ENCODE data around the gene OR6N2. TPM values are rescaled to one million over a fixed set of nuclear protein-coding genes. Genes with fewer than 3 reads are reported as not detected.

Gene OR6N2, protein sequence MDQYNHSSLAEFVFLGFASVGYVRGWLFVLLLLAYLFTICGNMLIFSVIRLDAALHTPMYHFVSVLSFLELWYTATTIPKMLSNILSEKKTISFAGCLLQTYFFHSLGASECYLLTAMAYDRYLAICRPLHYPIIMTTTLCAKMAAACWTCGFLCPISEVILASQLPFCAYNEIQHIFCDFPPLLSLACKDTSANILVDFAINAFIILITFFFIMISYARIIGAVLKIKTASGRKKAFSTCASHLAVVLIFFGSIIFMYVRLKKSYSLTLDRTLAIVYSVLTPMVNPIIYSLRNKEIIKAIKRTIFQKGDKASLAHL
- total RNA-seq (not detected), polyA plus RNA-seq (ENCODE audit: insufficient read depth, low read depth, low replicate concordance) (not detected)
- long read RNA-seq, donor 1: 0 reads
- long read RNA-seq, donor 2: 0 reads
- long read RNA-seq, donor 3: 0 reads
- long read RNA-seq, donor 4: 0 reads
- long read RNA-seq, donor 5: 0 reads
- long read RNA-seq, donor 6: 0 reads
- long read RNA-seq, donor 7: 0 reads
- long read RNA-seq, donor 8: 0 reads
- long read RNA-seq, donor 9: 0 reads
- long read RNA-seq, donor 10: 0 reads

DNA sequence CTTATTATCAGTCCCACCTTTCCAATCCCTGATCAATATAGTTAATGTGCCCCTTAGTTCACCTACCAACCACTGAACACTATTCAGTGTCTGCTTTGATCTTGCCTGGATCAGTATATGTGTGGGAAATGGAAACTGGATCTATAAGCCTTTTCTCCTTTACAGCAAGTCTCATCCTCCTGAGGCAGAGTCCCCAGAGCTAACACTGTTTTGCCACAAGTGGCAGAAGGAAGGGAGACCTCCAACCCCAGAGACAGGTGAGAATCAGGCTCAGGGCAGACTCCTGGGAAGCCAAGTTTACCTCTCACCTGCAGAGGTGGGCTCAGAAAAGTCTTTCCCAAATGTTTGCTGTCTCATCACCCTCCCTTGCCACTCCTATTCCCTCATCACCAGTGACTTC, at the start of gene OR6N2:
Gene OR6N2, minus strand, starts transcription at position 101 of the 400 bp plus-strand sequence. CDS start 3,569 bp downstream, outside the sequence.
- no peak for DNase-seq

GRCh38 chr1:158830074-158830677, 49.2 kb upstream of the OR6N2 start:
- H3K4me1 ChIP-seq (ENCODE audit: control insufficient read depth in 2 of 3, insufficient read depth in 2 of 3, low read depth in 1 of 3, low read length in 3 of 3): no peaks in the 10 kb centered on the region
- DNase-seq (no peak), FAIRE-seq (no peak)
- H3K4me3 ChIP-seq (ENCODE audit: low read length in 3 of 3): no peak overlapping the region
- H3K9ac ChIP-seq (ENCODE audit: low read length in 3 of 3): no peak overlapping the region
- no peaks in the 10 kb centered on the region for H3K27me3 ChIP-seq (ENCODE audit: control insufficient read depth, insufficient read depth, low read length)
- H3K9me3 ChIP-seq (ENCODE audit: control insufficient read depth in 2 of 3, insufficient read depth in 1 of 3, low read length in 3 of 3): no peaks in the 10 kb centered on the region
- no peak for TF ChIP-seq CTCF (IDR thresholded peaks at IDR 0.05; ENCODE audit: borderline replicate concordance, extremely low read depth, insufficient read depth)
- no peaks in the 10 kb centered on the region for H3K36me3 ChIP-seq (ENCODE audit: control insufficient read depth in 2 of 3, insufficient read depth in 3 of 3, low read length in 3 of 3)
- intact Hi-C loops (cut with DNase I): no loop called here
- H3K27ac ChIP-seq (ENCODE audit: low read depth in 2 of 2, low read length in 2 of 2): peak overlapping the region in 1 of 2 donors; percentile 75

More for the DNA sequence above, at the start of gene OR6N2:
- H3K4me1 ChIP-seq (ENCODE audit: control insufficient read depth in 2 of 3, insufficient read depth in 2 of 3, low read depth in 1 of 3, low read length in 3 of 3): no peaks in the 10 kb centered on the region
- intact Hi-C loops (cut with DNase I): no loop called here
- TF ChIP-seq CTCF (IDR thresholded peaks at IDR 0.05; ENCODE audit: borderline replicate concordance, extremely low read depth, insufficient read depth): no peak
- H3K4me3 ChIP-seq (ENCODE audit: low read length in 3 of 3): no peak within 1 kb of the TSS
- H3K27ac ChIP-seq (ENCODE audit: low read depth in 2 of 2, low read length in 2 of 2): no peak within 1 kb of the TSS
- H3K9me3 ChIP-seq (ENCODE audit: control insufficient read depth in 2 of 3, insufficient read depth in 1 of 3, low read length in 3 of 3): no peaks in the 10 kb centered on the region
- H3K36me3 ChIP-seq (ENCODE audit: control insufficient read depth in 2 of 3, insufficient read depth in 3 of 3, low read length in 3 of 3): no peaks in the 10 kb centered on the region
- H3K27me3 ChIP-seq (ENCODE audit: control insufficient read depth, insufficient read depth, low read length): no peaks in the 10 kb centered on the region
- FAIRE-seq: no peak
- H3K9ac ChIP-seq (ENCODE audit: low read length in 3 of 3): no peak within 1 kb of the TSS

- H3K36me3 ChIP-seq (ENCODE audit: control insufficient read depth in 2 of 3, insufficient read depth in 3 of 3, low read length in 3 of 3): no peaks in the 10 kb centered on the region
- H3K9ac ChIP-seq (ENCODE audit: low read length in 3 of 3): no peak overlapping the region
- no peaks in the 10 kb centered on the region for H3K4me1 ChIP-seq (ENCODE audit: control insufficient read depth in 2 of 3, insufficient read depth in 2 of 3, low read depth in 1 of 3, low read length in 3 of 3)
- no peak for FAIRE-seq
- H3K9me3 ChIP-seq (ENCODE audit: control insufficient read depth in 2 of 3, insufficient read depth in 1 of 3, low read length in 3 of 3): no peaks in the 10 kb centered on the region
- no peak overlapping the region for H3K4me3 ChIP-seq (ENCODE audit: low read length in 3 of 3)
- no peaks in the 10 kb centered on the region for H3K27me3 ChIP-seq (ENCODE audit: control insufficient read depth, insufficient read depth, low read length)
- DNase-seq: no peak
- no peak for TF ChIP-seq CTCF (IDR thresholded peaks at IDR 0.05; ENCODE audit: borderline replicate concordance, extremely low read depth, insufficient read depth)
- intact Hi-C loops (cut with DNase I): no loop called here
- no peak overlapping the region for H3K27ac ChIP-seq (ENCODE audit: low read depth in 2 of 2, low read length in 2 of 2)
Measured at GRCh38 chr1:158821723-158822122, 40.7 kb upstream of the OR6N2 start.
